Measurements from ENCODE around the gene RNF224.
"Not testable (repeated sequence)": the region's sequence is repeated elsewhere in the genome, so short reads cannot be mapped to it uniquely, and the experiment has no call there.

Gene RNF224

GRCh38 chr9:137254624-137255447, 27.5 kb downstream of the RNF224 start, which contains the start of gene NELFB:
TSS of gene NELFB (plus strand) at chr9:137255327.
- H3K4me1 Mint-ChIP-seq = peaks cover 15% of the 10 kb centered on the region
- peaks cover 27% of the 10 kb centered on the region for H3K36me3 Mint-ChIP-seq (ENCODE audit: insufficient read depth)
- H3K27me3 Mint-ChIP-seq = no peaks in the 10 kb centered on the region
- DNase-seq (ENCODE audit: low spot score in 2 of 2) (peak; percentile 90 to 96), ATAC-seq (replicated peaks; ENCODE audit: extremely low read depth, poor library complexity, severe bottlenecking) (peak; percentile 86)
- peak within 1 kb of the TSS; percentile 87 for H3K4me3 Mint-ChIP-seq
- peak within 1 kb of the TSS; percentile 59 for H3K27ac Mint-ChIP-seq (ENCODE audit: low read depth)
- H3K9me3 Mint-ChIP-seq = no peaks in the 10 kb centered on the region

GRCh38 chr9:137255448-137256114, 28.3 kb downstream of the RNF224 start:
- Mint-ChIP-seq H3K36me3 (ENCODE audit: insufficient read depth) (peaks cover 27% of the 10 kb centered on the region), H3K9me3 (no peaks in the 10 kb centered on the region), H3K4me3 (peak overlapping the region; percentile 87), H3K27ac (ENCODE audit: low read depth) (peak overlapping the region; percentile 59), H3K27me3 (no peaks in the 10 kb centered on the region), H3K4me1 (peaks cover 15% of the 10 kb centered on the region)
- ATAC-seq (replicated peaks; ENCODE audit: extremely low read depth, poor library complexity, severe bottlenecking) = peak; percentile 34
- peak in 1 of 2 donors; percentile 28 for DNase-seq (ENCODE audit: low spot score in 2 of 2)

- DNase-seq (ENCODE audit: low spot score in 2 of 2) (no peak), ATAC-seq (replicated peaks; ENCODE audit: extremely low read depth, poor library complexity, severe bottlenecking) (no peak)
- peaks cover 15% of the 10 kb centered on the region for H3K4me1 Mint-ChIP-seq
- peaks cover 28% of the 10 kb centered on the region for H3K36me3 Mint-ChIP-seq (ENCODE audit: insufficient read depth)
- H3K27ac Mint-ChIP-seq (ENCODE audit: low read depth) = no peak overlapping the region
- H3K4me3 Mint-ChIP-seq = peak overlapping the region; percentile 87
- H3K9me3 Mint-ChIP-seq = no peaks in the 10 kb centered on the region
- H3K27me3 Mint-ChIP-seq = no peaks in the 10 kb centered on the region
These were observed 29.1 kb downstream of the RNF224 start for GRCh38 chr9:137256362-137256761.

GRCh38 chr9:137256856-137257255, 29.6 kb downstream of the RNF224 start:
- H3K9me3 Mint-ChIP-seq = no peaks in the 10 kb centered on the region
- H3K4me3 Mint-ChIP-seq = peak overlapping the region; percentile 87
- H3K4me1 Mint-ChIP-seq = peaks cover 19% of the 10 kb centered on the region
- DNase-seq (ENCODE audit: low spot score in 2 of 2) = no peak
- peaks cover 29% of the 10 kb centered on the region for H3K36me3 Mint-ChIP-seq (ENCODE audit: insufficient read depth)
- ATAC-seq (replicated peaks; ENCODE audit: extremely low read depth, poor library complexity, severe bottlenecking) = no peak
- no peak overlapping the region for H3K27ac Mint-ChIP-seq (ENCODE audit: low read depth)
- no peaks in the 10 kb centered on the region for H3K27me3 Mint-ChIP-seq

GRCh38 chr9:137262173-137262908, 35.0 kb downstream of the RNF224 start:
- not testable (repeated sequence) for DNase-seq (ENCODE audit: low spot score in 2 of 2); ATAC-seq (replicated peaks; ENCODE audit: extremely low read depth, poor library complexity, severe bottlenecking); H3K27ac Mint-ChIP-seq (ENCODE audit: low read depth); H3K27me3 Mint-ChIP-seq; H3K4me3 Mint-ChIP-seq; H3K4me1 Mint-ChIP-seq; H3K9me3 Mint-ChIP-seq
- H3K36me3 Mint-ChIP-seq (ENCODE audit: insufficient read depth) = peaks cover 18% of the 10 kb centered on the region

- no peaks in the 10 kb centered on the region for H3K9me3 Mint-ChIP-seq
- no peak overlapping the region for H3K27ac Mint-ChIP-seq (ENCODE audit: low read depth)
- no peak for DNase-seq (ENCODE audit: low spot score in 2 of 2)
- ATAC-seq (replicated peaks; ENCODE audit: extremely low read depth, poor library complexity, severe bottlenecking) = no peak
- no peaks in the 10 kb centered on the region for H3K27me3 Mint-ChIP-seq
- H3K4me3 Mint-ChIP-seq = no peak overlapping the region
- peaks cover 19% of the 10 kb centered on the region for H3K36me3 Mint-ChIP-seq (ENCODE audit: insufficient read depth)
- H3K4me1 Mint-ChIP-seq = peaks cover 6% of the 10 kb centered on the region
These were observed 35.6 kb downstream of the RNF224 start for GRCh38 chr9:137262909-137263285.

- no peak for ATAC-seq (replicated peaks; ENCODE audit: extremely low read depth, poor library complexity, severe bottlenecking)
- DNase-seq (ENCODE audit: low spot score in 2 of 2) = no peak
- Mint-ChIP-seq H3K4me3 (no peak overlapping the region), H3K4me1 (peaks cover 6% of the 10 kb centered on the region), H3K36me3 (ENCODE audit: insufficient read depth) (peaks cover 19% of the 10 kb centered on the region), H3K9me3 (no peaks in the 10 kb centered on the region), H3K27me3 (no peaks in the 10 kb centered on the region), H3K27ac (ENCODE audit: low read depth) (no peak overlapping the region)
These were observed 36.2 kb downstream of the RNF224 start for GRCh38 chr9:137263506-137263905.

- H3K27ac Mint-ChIP-seq (ENCODE audit: low read depth) = no peak overlapping the region
- H3K27me3 Mint-ChIP-seq = no peaks in the 10 kb centered on the region
- DNase-seq (ENCODE audit: low spot score in 2 of 2) = no peak
- no peaks in the 10 kb centered on the region for H3K9me3 Mint-ChIP-seq
- no peak overlapping the region for H3K4me3 Mint-ChIP-seq
- peaks cover 6% of the 10 kb centered on the region for H3K4me1 Mint-ChIP-seq
- H3K36me3 Mint-ChIP-seq (ENCODE audit: insufficient read depth) = peaks cover 17% of the 10 kb centered on the region
- no peak for ATAC-seq (replicated peaks; ENCODE audit: extremely low read depth, poor library complexity, severe bottlenecking)
These were observed 36.8 kb downstream of the RNF224 start for GRCh38 chr9:137264067-137264466.

GRCh38 chr9:137265496-137266161, 38.3 kb downstream of the RNF224 start:
- peaks cover 19% of the 10 kb centered on the region for H3K36me3 Mint-ChIP-seq (ENCODE audit: insufficient read depth)
- H3K4me1 Mint-ChIP-seq = peaks cover 6% of the 10 kb centered on the region
- DNase-seq (ENCODE audit: low spot score in 2 of 2) = no peak
- no peaks in the 10 kb centered on the region for H3K9me3 Mint-ChIP-seq
- H3K4me3 Mint-ChIP-seq = no peak overlapping the region
- no peaks in the 10 kb centered on the region for H3K27me3 Mint-ChIP-seq
- no peak for ATAC-seq (replicated peaks; ENCODE audit: extremely low read depth, poor library complexity, severe bottlenecking)
- no peak overlapping the region for H3K27ac Mint-ChIP-seq (ENCODE audit: low read depth)

GRCh38 chr9:137266162-137266527, 38.8 kb downstream of the RNF224 start:
- peaks cover 18% of the 10 kb centered on the region for H3K36me3 Mint-ChIP-seq (ENCODE audit: insufficient read depth)
- no peak overlapping the region for H3K27ac Mint-ChIP-seq (ENCODE audit: low read depth)
- peaks cover 7% of the 10 kb centered on the region for H3K4me1 Mint-ChIP-seq
- no peaks in the 10 kb centered on the region for H3K9me3 Mint-ChIP-seq
- no peak for DNase-seq (ENCODE audit: low spot score in 2 of 2)
- ATAC-seq (replicated peaks; ENCODE audit: extremely low read depth, poor library complexity, severe bottlenecking) = no peak
- H3K4me3 Mint-ChIP-seq = no peak overlapping the region
- H3K27me3 Mint-ChIP-seq = no peaks in the 10 kb centered on the region

- H3K4me1 Mint-ChIP-seq = peaks cover 8% of the 10 kb centered on the region
- ATAC-seq (replicated peaks; ENCODE audit: extremely low read depth, poor library complexity, severe bottlenecking) (no peak), DNase-seq (ENCODE audit: low spot score in 2 of 2) (no peak)
- peak overlapping the region; percentile 41 for H3K27ac Mint-ChIP-seq (ENCODE audit: low read depth)
- no peak overlapping the region for H3K4me3 Mint-ChIP-seq
- peaks cover 22% of the 10 kb centered on the region for H3K36me3 Mint-ChIP-seq (ENCODE audit: insufficient read depth)
- no peaks in the 10 kb centered on the region for H3K27me3 Mint-ChIP-seq
- H3K9me3 Mint-ChIP-seq = no peaks in the 10 kb centered on the region
These were observed 39.5 kb downstream of the RNF224 start for GRCh38 chr9:137266585-137267453.

Measured in central memory CD8-positive, alpha-beta T cell (primary cell).